Astrocyte of the cerebellum (primary cell): ENCODE measurements around the gene SERPINB1.
A peak's percentile ranks its signal among the peaks of the same experiment; 100 is the strongest.

ENCODE experiments used
- DNase-seq: peaks from one replicate; pipeline ENCODE4 v3.0.0-alpha.2; 2011; ENCODE audit warnings: low read depth
- H3K4me3 ChIP-seq: 2 replicates; pipeline ENCODE4 v1.5.1; 2011; ENCODE audit warnings: mild to moderate bottlenecking, low read depth, low read length, moderate library complexity
- in situ Hi-C: cut with HindIII; loops from 2 replicates; pipeline ENCODE4 v1.10.0; 2017; ENCODE audit warnings: low sequenced_read_pairs
- TF ChIP-seq, protein P1 (sequence below): IDR thresholded peaks from 2 replicates; pipeline ENCODE4 v1.5.1; 2012; ENCODE audit warnings: low read length, low read depth, moderate library complexity, mild to moderate bottlenecking; ENCODE audit errors: missing control alignments

SERPINB1 gene

DNA sequence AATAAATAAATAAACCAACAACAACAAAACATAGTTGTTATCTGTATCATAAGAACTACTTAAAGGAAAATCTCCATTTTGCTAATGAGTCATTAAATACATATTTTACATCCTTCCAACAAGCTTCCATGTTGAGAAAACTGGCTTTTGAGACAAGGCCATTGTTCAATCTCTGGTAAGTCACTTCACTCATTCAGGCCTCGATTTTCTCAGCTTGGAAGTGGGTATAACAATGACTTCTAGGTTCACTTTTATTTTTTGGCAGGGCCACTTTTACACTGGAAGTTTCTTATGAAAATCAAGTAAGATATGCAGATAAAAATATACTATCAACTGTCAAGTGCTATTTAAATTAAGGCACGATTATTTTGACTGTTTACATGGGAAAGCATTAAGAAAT lies 46.5 kb downstream of the SERPINB1 start:
- TF ChIP-seq, protein P1, sequence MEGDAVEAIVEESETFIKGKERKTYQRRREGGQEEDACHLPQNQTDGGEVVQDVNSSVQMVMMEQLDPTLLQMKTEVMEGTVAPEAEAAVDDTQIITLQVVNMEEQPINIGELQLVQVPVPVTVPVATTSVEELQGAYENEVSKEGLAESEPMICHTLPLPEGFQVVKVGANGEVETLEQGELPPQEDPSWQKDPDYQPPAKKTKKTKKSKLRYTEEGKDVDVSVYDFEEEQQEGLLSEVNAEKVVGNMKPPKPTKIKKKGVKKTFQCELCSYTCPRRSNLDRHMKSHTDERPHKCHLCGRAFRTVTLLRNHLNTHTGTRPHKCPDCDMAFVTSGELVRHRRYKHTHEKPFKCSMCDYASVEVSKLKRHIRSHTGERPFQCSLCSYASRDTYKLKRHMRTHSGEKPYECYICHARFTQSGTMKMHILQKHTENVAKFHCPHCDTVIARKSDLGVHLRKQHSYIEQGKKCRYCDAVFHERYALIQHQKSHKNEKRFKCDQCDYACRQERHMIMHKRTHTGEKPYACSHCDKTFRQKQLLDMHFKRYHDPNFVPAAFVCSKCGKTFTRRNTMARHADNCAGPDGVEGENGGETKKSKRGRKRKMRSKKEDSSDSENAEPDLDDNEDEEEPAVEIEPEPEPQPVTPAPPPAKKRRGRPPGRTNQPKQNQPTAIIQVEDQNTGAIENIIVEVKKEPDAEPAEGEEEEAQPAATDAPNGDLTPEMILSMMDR: no peak
- H3K4me3 ChIP-seq: no peak overlapping the region
- DNase-seq: no peak
- in situ Hi-C loops: loop anchor here (10.0 kb wide), 1 partner anchor 50 kb away; the partner anchor contains the start of gene SERPINB1

- H3K4me3 ChIP-seq: no peak overlapping the region
- TF ChIP-seq, protein P1: no peak
- in situ Hi-C loops: loop anchor here (5.0 to 10.0 kb wide), 2 partner anchors 51 to 98 kb away; partner anchors contain the start of gene SERPINB1
- DNase-seq: no peak
Observed at GRCh38 chr6:2794171-2794730, 47.4 kb downstream of the SERPINB1 start.

- DNase-seq: no peak
- in situ Hi-C loops: loop anchor here (5.0 to 10.0 kb wide), 2 partner anchors 51 to 99 kb away; partner anchors contain the start of gene SERPINB1
- no peak overlapping the region for H3K4me3 ChIP-seq
- TF ChIP-seq, protein P1: no peak
Observed at GRCh38 chr6:2793534-2794151, 48.0 kb downstream of the SERPINB1 start.

GRCh38 chr6:2792330-2793110 lies 49.1 kb downstream of the SERPINB1 start:
- TF ChIP-seq, protein P1: no peak
- DNase-seq: peak; percentile 12
- in situ Hi-C loops: loop anchor here (5.0 to 10.0 kb wide), 2 partner anchors 52 to 100 kb away; partner anchors contain the start of gene SERPINB1
- no peak overlapping the region for H3K4me3 ChIP-seq

DNA sequence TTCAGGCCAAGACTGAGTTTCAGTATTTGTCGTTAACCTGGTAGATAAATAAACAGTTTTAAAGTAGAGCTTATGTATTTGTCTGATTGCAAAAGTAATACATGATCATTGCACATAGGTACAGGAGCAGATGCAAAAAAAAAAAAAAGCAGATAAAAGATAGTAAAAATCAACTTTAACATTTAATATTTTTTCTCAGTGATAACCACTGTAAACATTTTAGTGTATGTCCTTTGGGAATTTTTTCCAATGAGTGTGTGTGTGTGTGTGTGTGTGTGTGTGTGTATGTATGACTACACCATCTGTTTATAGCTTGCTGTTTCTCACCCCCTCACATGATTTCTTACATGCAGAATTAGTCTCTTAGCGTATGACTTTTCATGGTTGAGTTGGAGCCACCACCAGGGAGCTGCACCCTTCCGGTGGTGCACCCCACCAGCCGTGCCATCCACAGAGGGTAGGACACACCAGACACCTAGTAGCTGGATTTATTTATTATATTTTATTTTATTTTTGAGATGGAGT lies 50.2 kb downstream of the SERPINB1 start:
- in situ Hi-C loops: loop anchor here (5.0 to 10.0 kb wide), 2 partner anchors 53 to 101 kb away; partner anchors contain the start of gene SERPINB1
- TF ChIP-seq, protein P1: no peak
- H3K4me3 ChIP-seq: no peak overlapping the region
- no peak for DNase-seq
